H9 (cell line): ENCODE results near the gene INTS3. TPM values are rescaled to one million over a fixed set of nuclear protein-coding genes. Genes with fewer than 3 reads are reported as not detected.

ENCODE experiments used
- DNase-seq: peaks from one replicate; pipeline ENCODE4 v3.0.0-alpha.2; 2017
- H2AFZ ChIP-seq: one replicate; pipeline ENCODE4 v1.6.1; 2013; ENCODE audit warnings: mild to moderate bottlenecking, low read length, control low read depth, moderate library complexity
- H2AK5ac ChIP-seq: 2 replicates; pipeline ENCODE4 v1.6.1; 2013; ENCODE audit warnings: low read length, control low read depth, mixed read lengths; ENCODE audit not compliant: insufficient read length
- H2BK120ac ChIP-seq: one replicate; pipeline ENCODE4 v1.6.1; 2013; ENCODE audit warnings: low read depth, mild to moderate bottlenecking, low read length, control low read depth, inconsistent platforms; ENCODE audit not compliant: poor library complexity, severe bottlenecking
- H2BK12ac ChIP-seq: 2 replicates; pipeline ENCODE4 v1.6.1; 2013; ENCODE audit warnings: low read length, control low read depth, mixed read lengths, low read depth; ENCODE audit not compliant: insufficient read length
- H2BK15ac ChIP-seq: 2 replicates; pipeline ENCODE4 v1.6.1; 2013; ENCODE audit warnings: low read depth, low read length, control low read depth
- H2BK20ac ChIP-seq: one replicate; pipeline ENCODE4 v1.6.1; 2013; ENCODE audit warnings: low read depth, mild to moderate bottlenecking, low read length, control low read depth, inconsistent platforms; ENCODE audit not compliant: poor library complexity, severe bottlenecking
- H2BK5ac ChIP-seq: 2 replicates; pipeline ENCODE4 v1.6.1; 2013; ENCODE audit warnings: low read length, control low read depth, mixed read lengths; ENCODE audit not compliant: insufficient read length
- H3K14ac ChIP-seq: 2 replicates; pipeline ENCODE4 v1.6.1; 2013; ENCODE audit warnings: low read length, control low read depth; ENCODE audit not compliant: insufficient read depth
- H3K18ac ChIP-seq: 2 replicates; pipeline ENCODE4 v1.6.1; 2013; ENCODE audit warnings: low read depth, mild to moderate bottlenecking, mixed read lengths, low read length, control low read depth; ENCODE audit not compliant: insufficient read length
- H3K23ac ChIP-seq: 2 replicates; pipeline ENCODE4 v1.6.1; 2013; ENCODE audit warnings: low read length, control low read depth, mixed read lengths, low read depth; ENCODE audit not compliant: insufficient read length
- H3K23me2 ChIP-seq: 2 replicates; pipeline ENCODE4 v1.6.1; 2013; ENCODE audit warnings: low read depth, mild to moderate bottlenecking, mixed read lengths, low read length, control low read depth; ENCODE audit not compliant: insufficient read length, poor library complexity, severe bottlenecking
- H3K27ac ChIP-seq: 2 replicates; pipeline ENCODE4 v1.5.1; 2013; ENCODE audit warnings: low read length, control low read depth, mixed read lengths, low read depth; ENCODE audit not compliant: insufficient read length
- H3K27me3 ChIP-seq: 2 replicates; pipeline ENCODE4 v1.6.1; 2013; ENCODE audit warnings: low read length, control low read depth, inconsistent platforms; ENCODE audit not compliant: insufficient read depth
- H3K4ac ChIP-seq: 2 replicates; pipeline ENCODE4 v1.6.1; 2013; ENCODE audit warnings: low read depth, mild to moderate bottlenecking, control low read depth, inconsistent platforms, low read length, moderate library complexity
- H3K4me1 ChIP-seq: 2 replicates; pipeline ENCODE4 v1.6.1; 2013; ENCODE audit warnings: low read length, control low read depth, inconsistent platforms; ENCODE audit not compliant: insufficient read depth
- H3K4me2 ChIP-seq: 2 replicates; pipeline ENCODE4 v1.6.1; 2013; ENCODE audit warnings: low read length, control low read depth, mixed read lengths; ENCODE audit not compliant: insufficient read length, insufficient read depth
- H3K56ac ChIP-seq: 2 replicates; pipeline ENCODE4 v1.6.1; 2013; ENCODE audit warnings: low read depth, mild to moderate bottlenecking, mixed read lengths, low read length, control low read depth; ENCODE audit not compliant: insufficient read length
- H3K79me1 ChIP-seq: 2 replicates; pipeline ENCODE4 v1.6.1; 2013; ENCODE audit warnings: low read depth, mild to moderate bottlenecking, moderate library complexity, low read length, control low read depth, inconsistent platforms; ENCODE audit not compliant: insufficient read depth, poor library complexity, severe bottlenecking
- H3K79me2 ChIP-seq: 2 replicates; pipeline ENCODE4 v1.6.1; 2013; ENCODE audit warnings: low read length, control low read depth, inconsistent platforms; ENCODE audit not compliant: insufficient read depth
- H3K9ac ChIP-seq: 2 replicates; pipeline ENCODE4 v1.6.1; 2013; ENCODE audit warnings: low read length, control low read depth, mixed read lengths; ENCODE audit not compliant: insufficient read length; ENCODE audit errors: extremely low read depth
- H3K9me3 ChIP-seq: one replicate; pipeline ENCODE4 v1.6.1; 2013; ENCODE audit warnings: low read depth, low read length, inconsistent platforms; ENCODE audit not compliant: control insufficient read depth
- H3T11ph ChIP-seq: one replicate; pipeline ENCODE4 v1.6.1; 2013; ENCODE audit warnings: mild to moderate bottlenecking, low read length, control low read depth, inconsistent platforms
- H4K20me1 ChIP-seq: one replicate; pipeline ENCODE4 v1.6.1; 2013; ENCODE audit not compliant: control insufficient read depth, insufficient read length, insufficient read depth
- H4K5ac ChIP-seq: 2 replicates; pipeline ENCODE4 v1.6.1; 2013; ENCODE audit warnings: low read depth, mild to moderate bottlenecking, mixed read lengths, low read length, control low read depth; ENCODE audit not compliant: insufficient read length
- H4K8ac ChIP-seq: replicated peaks from 2 replicates; pipeline ENCODE4 v1.6.1; 2013; ENCODE audit warnings: low read length, control low read depth, mixed read lengths, low read depth; ENCODE audit not compliant: insufficient read length
- H4K91ac ChIP-seq: 2 replicates; pipeline ENCODE4 v1.6.1; 2013; ENCODE audit warnings: low read depth, mild to moderate bottlenecking, moderate library complexity, mixed read lengths, low read length, control low read depth; ENCODE audit not compliant: insufficient read length
- H3K27ac Mint-ChIP-seq, 3 experiments: 2 replicates in 2 of 3; 3 replicates in 1 of 3; pipeline ENCODE4 v1.8.0; 2020 to 2021; ENCODE audit warnings: mixed read lengths in 3 of 3, mild to moderate bottlenecking in 1 of 3, moderate library complexity in 1 of 3
- H3K27me3 Mint-ChIP-seq: 2 replicates; pipeline ENCODE4 v1.8.0; 2021; ENCODE audit warnings: low read depth, mild to moderate bottlenecking, moderate library complexity, mixed read lengths
- H3K36me3 Mint-ChIP-seq, 3 experiments: 2 replicates in 2 of 3; 3 replicates in 1 of 3; pipeline ENCODE4 v1.8.0; 2020 to 2021; ENCODE audit warnings: low read depth in 3 of 3, mixed read lengths in 3 of 3; ENCODE audit not compliant: insufficient read depth in 1 of 3
- H3K4me1 Mint-ChIP-seq, 2 experiments: 2 replicates each; pipeline ENCODE4 v1.8.0; 2020; ENCODE audit warnings: mixed read lengths in 2 of 2
- H3K4me3 Mint-ChIP-seq, 2 experiments: 2 replicates in 1 of 2; 3 replicates in 1 of 2; pipeline ENCODE4 v1.8.0; 2020 to 2021; ENCODE audit warnings: mild to moderate bottlenecking in 2 of 2, mixed read lengths in 2 of 2, moderate library complexity in 1 of 2
- H3K9me3 Mint-ChIP-seq, 2 experiments: 2 replicates in 1 of 2; 3 replicates in 1 of 2; pipeline ENCODE4 v1.8.0; 2020; ENCODE audit warnings: mild to moderate bottlenecking in 2 of 2, mixed read lengths in 2 of 2, moderate library complexity in 1 of 2
- WGBS: extraction: QIAGEN DNeasy Blood & Tissue Kit; methylation state at CpG from one replicate; pipeline ENCODE4 v1.1.7; 2013; ENCODE audit warnings: missing lambda C conversion rate, low lambda C conversion rate, mixed read lengths; ENCODE audit not compliant: insufficient read length; ENCODE audit errors: extremely low coverage; 5-methylcytosine and 5-hydroxymethylcytosine counted together
- total RNA-seq: library from RNA; stranded (reverse); gene quantifications from 2 replicates; pipeline ENCODE4 v1.2.1, GENCODE V29; 2021
- TF ChIP-seq, protein P1 (sequence below): fragments of 200-600 bp; sonication (generic); conservative IDR thresholded peaks from 3 replicates; pipeline ENCODE4 v1.8.0; 2021; ENCODE audit warnings: antibody characterized with exemption, mild to moderate bottlenecking

INTS3 gene
- total RNA-seq, 1 experiment from 2014 or later, result 67.1 TPM

DNA sequence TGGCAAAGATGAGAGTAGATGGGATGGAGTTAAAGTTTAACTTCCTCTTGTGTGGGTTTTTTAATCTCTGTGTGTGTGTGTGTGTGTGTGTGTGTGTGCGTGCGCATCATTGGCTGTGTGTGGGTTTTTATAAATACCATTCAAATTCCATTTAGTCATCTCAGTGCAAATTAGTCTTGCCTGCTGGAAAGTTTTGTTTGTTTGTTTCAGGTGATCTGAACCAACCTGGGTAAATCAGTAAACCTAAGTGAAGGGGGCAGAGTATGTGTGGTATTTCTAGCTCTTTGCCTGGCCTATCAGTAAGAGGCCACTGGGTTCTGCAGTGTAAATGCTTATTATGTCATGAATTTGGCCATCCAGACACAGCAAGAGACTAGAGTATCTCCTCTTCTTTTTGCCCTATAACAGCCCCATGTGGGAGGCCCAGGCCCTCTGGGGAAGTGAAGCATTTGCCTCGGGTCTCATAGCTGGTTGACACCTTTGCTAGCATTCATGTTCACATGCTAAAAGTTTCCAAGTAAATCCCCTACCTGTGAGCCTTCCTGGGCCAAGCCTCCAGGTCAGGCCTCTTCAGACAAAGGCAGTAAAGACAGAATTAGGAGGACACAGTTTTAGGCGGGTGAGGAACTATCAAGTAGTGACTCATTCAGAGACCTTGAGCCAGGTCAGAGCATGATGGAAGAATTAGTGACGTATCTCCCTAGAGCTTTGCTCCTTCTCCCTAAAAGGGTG is 14.7 kb downstream of the INTS3 start:
- Mint-ChIP-seq H3K9me3 (no peaks in the 10 kb centered on the region), H3K27me3 (peaks cover 11% of the 10 kb centered on the region), H3K4me1 (peaks cover 45 to 52% of the 10 kb centered on the region in 2 experiments), H3K4me3 (no peak overlapping the region), H3K36me3 (peaks cover 31 to 71% (median 49%) of the 10 kb centered on the region in 3 experiments), H3K27ac (0 out of 7 replicates have a peak overlapping the region, but pooled peaks of 1 of the 3 experiments have one; percentile 28)
- H4K20me1 ChIP-seq, result peaks cover 2% of the 10 kb centered on the region
- H2AK5ac ChIP-seq, result no peak overlapping the region
- no peak overlapping the region for H4K8ac ChIP-seq
- H4K5ac ChIP-seq, result no peak overlapping the region
- no peak overlapping the region for H3T11ph ChIP-seq
- no peak overlapping the region for H3K56ac ChIP-seq
- H2BK15ac ChIP-seq, result no peak overlapping the region
- H3K4me2 ChIP-seq, result no peak overlapping the region
- no CpG with 5 or more reads among the region's 5 CpGs for WGBS
- no peak overlapping the region for H4K91ac ChIP-seq
- peaks cover 3% of the 10 kb centered on the region for H3K23me2 ChIP-seq
- H2AFZ ChIP-seq, result no peak overlapping the region
- H2BK5ac ChIP-seq, result no peak overlapping the region
- H3K27me3 ChIP-seq, result peaks cover 2% of the 10 kb centered on the region; the same call in 1 of the 2 replicates
- no peaks in the 10 kb centered on the region for H3K79me2 ChIP-seq
- DNase-seq, result no peak
- H3K4ac ChIP-seq, result no peak overlapping the region
- no peaks in the 10 kb centered on the region for H3K9me3 ChIP-seq
- no peaks in the 10 kb centered on the region for H3K79me1 ChIP-seq
- no peak overlapping the region for H3K14ac ChIP-seq
- H3K23ac ChIP-seq, result no peak overlapping the region
- no peak overlapping the region for H3K18ac ChIP-seq
- H3K27ac ChIP-seq, result no peak overlapping the region
- H2BK20ac ChIP-seq, result no peak overlapping the region
- H3K9ac ChIP-seq, result no peak overlapping the region
- no peak overlapping the region for H2BK120ac ChIP-seq
- H3K4me1 ChIP-seq, result peaks cover 24% of the 10 kb centered on the region
- no peak overlapping the region for H2BK12ac ChIP-seq
- TF ChIP-seq, protein P1, sequence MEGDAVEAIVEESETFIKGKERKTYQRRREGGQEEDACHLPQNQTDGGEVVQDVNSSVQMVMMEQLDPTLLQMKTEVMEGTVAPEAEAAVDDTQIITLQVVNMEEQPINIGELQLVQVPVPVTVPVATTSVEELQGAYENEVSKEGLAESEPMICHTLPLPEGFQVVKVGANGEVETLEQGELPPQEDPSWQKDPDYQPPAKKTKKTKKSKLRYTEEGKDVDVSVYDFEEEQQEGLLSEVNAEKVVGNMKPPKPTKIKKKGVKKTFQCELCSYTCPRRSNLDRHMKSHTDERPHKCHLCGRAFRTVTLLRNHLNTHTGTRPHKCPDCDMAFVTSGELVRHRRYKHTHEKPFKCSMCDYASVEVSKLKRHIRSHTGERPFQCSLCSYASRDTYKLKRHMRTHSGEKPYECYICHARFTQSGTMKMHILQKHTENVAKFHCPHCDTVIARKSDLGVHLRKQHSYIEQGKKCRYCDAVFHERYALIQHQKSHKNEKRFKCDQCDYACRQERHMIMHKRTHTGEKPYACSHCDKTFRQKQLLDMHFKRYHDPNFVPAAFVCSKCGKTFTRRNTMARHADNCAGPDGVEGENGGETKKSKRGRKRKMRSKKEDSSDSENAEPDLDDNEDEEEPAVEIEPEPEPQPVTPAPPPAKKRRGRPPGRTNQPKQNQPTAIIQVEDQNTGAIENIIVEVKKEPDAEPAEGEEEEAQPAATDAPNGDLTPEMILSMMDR, result no peak
